Vagina (tissue), 2 donors: ENCODE results near the gene FADD.

Experiments used
- POLR2A ChIP-seq, 2 donors: fragments of 450-650 bp; IDR thresholded peaks; one replicate each; pipeline ENCODE4 v1.6.1; 2017; ENCODE audit warnings: antibody characterized with exemption in 2 of 2, mild to moderate bottlenecking in 2 of 2, moderate library complexity in 2 of 2
- TF ChIP-seq, protein P1 (sequence below), 3 experiments: fragments of 450-650 bp in 2 of 3; fragments of 200-600 bp in 1 of 3; sonication (generic) in 1 of 3; IDR thresholded peaks; one replicate each; pipeline ENCODE4 v1.5.1; 2017 to 2019; ENCODE audit warnings: antibody characterized with exemption in 3 of 3, mild to moderate bottlenecking in 2 of 3, moderate library complexity in 2 of 3

DNA sequence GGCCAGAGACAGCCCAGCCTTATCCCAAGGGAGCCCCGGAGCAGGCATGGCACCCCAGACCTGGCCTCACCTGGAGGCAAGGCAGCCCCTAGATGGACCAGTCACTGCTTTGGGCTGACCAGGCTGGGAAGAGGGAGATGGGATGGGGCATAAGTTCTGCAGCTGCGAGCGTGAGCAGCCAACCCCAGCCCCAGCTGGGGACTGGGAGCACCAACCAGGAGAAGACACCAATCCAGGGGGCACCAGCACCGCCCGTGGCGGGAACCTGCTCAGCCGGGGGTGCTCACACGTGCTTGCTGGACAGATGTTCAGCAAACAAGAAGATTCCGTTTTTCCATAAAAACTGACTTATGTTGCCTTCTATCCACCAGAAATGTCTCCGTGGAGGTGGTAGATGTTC lies 16.2 kb upstream of the FADD start:
- TF ChIP-seq, protein P1, sequence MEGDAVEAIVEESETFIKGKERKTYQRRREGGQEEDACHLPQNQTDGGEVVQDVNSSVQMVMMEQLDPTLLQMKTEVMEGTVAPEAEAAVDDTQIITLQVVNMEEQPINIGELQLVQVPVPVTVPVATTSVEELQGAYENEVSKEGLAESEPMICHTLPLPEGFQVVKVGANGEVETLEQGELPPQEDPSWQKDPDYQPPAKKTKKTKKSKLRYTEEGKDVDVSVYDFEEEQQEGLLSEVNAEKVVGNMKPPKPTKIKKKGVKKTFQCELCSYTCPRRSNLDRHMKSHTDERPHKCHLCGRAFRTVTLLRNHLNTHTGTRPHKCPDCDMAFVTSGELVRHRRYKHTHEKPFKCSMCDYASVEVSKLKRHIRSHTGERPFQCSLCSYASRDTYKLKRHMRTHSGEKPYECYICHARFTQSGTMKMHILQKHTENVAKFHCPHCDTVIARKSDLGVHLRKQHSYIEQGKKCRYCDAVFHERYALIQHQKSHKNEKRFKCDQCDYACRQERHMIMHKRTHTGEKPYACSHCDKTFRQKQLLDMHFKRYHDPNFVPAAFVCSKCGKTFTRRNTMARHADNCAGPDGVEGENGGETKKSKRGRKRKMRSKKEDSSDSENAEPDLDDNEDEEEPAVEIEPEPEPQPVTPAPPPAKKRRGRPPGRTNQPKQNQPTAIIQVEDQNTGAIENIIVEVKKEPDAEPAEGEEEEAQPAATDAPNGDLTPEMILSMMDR (IDR thresholded peaks at IDR 0.05) = no peak
- TF ChIP-seq POLR2A (IDR thresholded peaks at IDR 0.05) = no peak
